ENCODE results near the gene SMIM22.

SMIM22 gene

GRCh38 chr16:4813251-4814003, 18.3 kb downstream of the SMIM22 start:
- Mint-ChIP-seq H3K36me3 (ENCODE audit: low read depth) (peaks cover 39% of the 10 kb centered on the region), H3K9me3 (no peaks in the 10 kb centered on the region), H3K4me3 (no peak overlapping the region), H3K27me3 (no peaks in the 10 kb centered on the region), H3K4me1 (no peaks in the 10 kb centered on the region), H3K27ac (no peak overlapping the region)
- ATAC-seq, result no peak
- no peak for DNase-seq

GRCh38 chr16:4814046-4814445, 18.9 kb downstream of the SMIM22 start:
- ATAC-seq (no peak), DNase-seq (no peak)
- Mint-ChIP-seq H3K9me3 (no peaks in the 10 kb centered on the region), H3K4me1 (no peaks in the 10 kb centered on the region), H3K36me3 (ENCODE audit: low read depth) (peaks cover 36% of the 10 kb centered on the region), H3K4me3 (no peak overlapping the region), H3K27ac (no peak overlapping the region), H3K27me3 (no peaks in the 10 kb centered on the region)

GRCh38 chr16:4814542-4815173, 19.5 kb downstream of the SMIM22 start:
- Mint-ChIP-seq H3K4me3 (no peak overlapping the region), H3K4me1 (no peaks in the 10 kb centered on the region), H3K9me3 (no peaks in the 10 kb centered on the region), H3K27ac (no peak overlapping the region), H3K36me3 (ENCODE audit: low read depth) (peaks cover 39% of the 10 kb centered on the region), H3K27me3 (no peaks in the 10 kb centered on the region)
- ATAC-seq, result no peak
- DNase-seq, result no peak

- no peaks in the 10 kb centered on the region for H3K27me3 Mint-ChIP-seq
- peaks cover 39% of the 10 kb centered on the region for H3K36me3 Mint-ChIP-seq (ENCODE audit: low read depth)
- DNase-seq, result no peak
- H3K4me3 Mint-ChIP-seq, result no peak overlapping the region
- no peaks in the 10 kb centered on the region for H3K4me1 Mint-ChIP-seq
- ATAC-seq, result no peak
- H3K27ac Mint-ChIP-seq, result no peak overlapping the region
- no peaks in the 10 kb centered on the region for H3K9me3 Mint-ChIP-seq
Observed at GRCh38 chr16:4820652-4821051, 25.5 kb downstream of the SMIM22 start.

GRCh38 chr16:4825196-4825595, 30.0 kb downstream of the SMIM22 start:
- Mint-ChIP-seq H3K36me3 (ENCODE audit: low read depth) (peaks cover 43% of the 10 kb centered on the region), H3K27ac (no peak overlapping the region), H3K4me1 (no peaks in the 10 kb centered on the region), H3K4me3 (no peak overlapping the region), H3K9me3 (no peaks in the 10 kb centered on the region), H3K27me3 (no peaks in the 10 kb centered on the region)
- DNase-seq (no peak), ATAC-seq (no peak)

GRCh38 chr16:4826526-4826925, 31.4 kb downstream of the SMIM22 start:
- ATAC-seq, result no peak
- no peaks in the 10 kb centered on the region for H3K9me3 Mint-ChIP-seq
- H3K27ac Mint-ChIP-seq, result no peak overlapping the region
- no peak for DNase-seq
- H3K36me3 Mint-ChIP-seq (ENCODE audit: low read depth), result peaks cover 50% of the 10 kb centered on the region
- no peak overlapping the region for H3K4me3 Mint-ChIP-seq
- no peaks in the 10 kb centered on the region for H3K4me1 Mint-ChIP-seq
- no peaks in the 10 kb centered on the region for H3K27me3 Mint-ChIP-seq

- DNase-seq (no peak), ATAC-seq (no peak)
- H3K4me1 Mint-ChIP-seq, result no peaks in the 10 kb centered on the region
- H3K27me3 Mint-ChIP-seq, result no peaks in the 10 kb centered on the region
- H3K36me3 Mint-ChIP-seq (ENCODE audit: low read depth), result peaks cover 49% of the 10 kb centered on the region
- no peak overlapping the region for H3K4me3 Mint-ChIP-seq
- H3K9me3 Mint-ChIP-seq, result no peaks in the 10 kb centered on the region
- H3K27ac Mint-ChIP-seq, result no peak overlapping the region
Observed at GRCh38 chr16:4826980-4827379, 31.8 kb downstream of the SMIM22 start.

- no peak overlapping the region for H3K4me3 Mint-ChIP-seq
- peaks cover 53% of the 10 kb centered on the region for H3K36me3 Mint-ChIP-seq (ENCODE audit: low read depth)
- ATAC-seq (no peak), DNase-seq (no peak)
- H3K4me1 Mint-ChIP-seq, result peaks cover 5% of the 10 kb centered on the region
- no peak overlapping the region for H3K27ac Mint-ChIP-seq
- H3K9me3 Mint-ChIP-seq, result no peaks in the 10 kb centered on the region
- H3K27me3 Mint-ChIP-seq, result no peaks in the 10 kb centered on the region
Observed at GRCh38 chr16:4828567-4829321, 33.6 kb downstream of the SMIM22 start.

GRCh38 chr16:4830408-4830807, 35.2 kb downstream of the SMIM22 start:
- no peak overlapping the region for H3K4me3 Mint-ChIP-seq
- peaks cover 52% of the 10 kb centered on the region for H3K36me3 Mint-ChIP-seq (ENCODE audit: low read depth)
- H3K27me3 Mint-ChIP-seq, result no peaks in the 10 kb centered on the region
- H3K9me3 Mint-ChIP-seq, result no peaks in the 10 kb centered on the region
- H3K4me1 Mint-ChIP-seq, result peaks cover 7% of the 10 kb centered on the region
- ATAC-seq, result no peak
- DNase-seq, result no peak
- H3K27ac Mint-ChIP-seq, result no peak overlapping the region

- no peak overlapping the region for H3K4me3 Mint-ChIP-seq
- H3K27ac Mint-ChIP-seq, result no peak overlapping the region
- H3K27me3 Mint-ChIP-seq, result no peaks in the 10 kb centered on the region
Observed at GRCh38 chr16:4831616-4832015, 36.4 kb downstream of the SMIM22 start.

GRCh38 chr16:4832698-4833343, 37.7 kb downstream of the SMIM22 start:
- no peak for ATAC-seq
- no peaks in the 10 kb centered on the region for H3K9me3 Mint-ChIP-seq
- no peak overlapping the region for H3K27ac Mint-ChIP-seq
- peaks cover 48% of the 10 kb centered on the region for H3K36me3 Mint-ChIP-seq (ENCODE audit: low read depth)
- peaks cover 7% of the 10 kb centered on the region for H3K4me1 Mint-ChIP-seq
- no peaks in the 10 kb centered on the region for H3K27me3 Mint-ChIP-seq
- no peak overlapping the region for H3K4me3 Mint-ChIP-seq
- no peak for DNase-seq

More at GRCh38 chr16:4831616-4832015, 36.4 kb downstream of the SMIM22 start:
- ATAC-seq (no peak), DNase-seq (no peak)
- H3K4me1 Mint-ChIP-seq, result peaks cover 7% of the 10 kb centered on the region
- peaks cover 51% of the 10 kb centered on the region for H3K36me3 Mint-ChIP-seq (ENCODE audit: low read depth)
- no peaks in the 10 kb centered on the region for H3K9me3 Mint-ChIP-seq

GRCh38 chr16:4833584-4833983, 38.4 kb downstream of the SMIM22 start:
- Mint-ChIP-seq H3K9me3 (no peaks in the 10 kb centered on the region), H3K4me3 (no peak overlapping the region), H3K27ac (no peak overlapping the region), H3K4me1 (peaks cover 7% of the 10 kb centered on the region), H3K27me3 (no peaks in the 10 kb centered on the region), H3K36me3 (ENCODE audit: low read depth) (peaks cover 46% of the 10 kb centered on the region)
- no peak for ATAC-seq
- no peak for DNase-seq

- ATAC-seq (no peak), DNase-seq (no peak)
- Mint-ChIP-seq H3K27me3 (no peaks in the 10 kb centered on the region), H3K4me3 (no peak overlapping the region), H3K27ac (no peak overlapping the region), H3K4me1 (peaks cover 7% of the 10 kb centered on the region), H3K36me3 (ENCODE audit: low read depth) (peaks cover 54% of the 10 kb centered on the region), H3K9me3 (no peaks in the 10 kb centered on the region)
Observed at GRCh38 chr16:4836727-4837126, 41.6 kb downstream of the SMIM22 start.

- H3K9me3 Mint-ChIP-seq, result no peaks in the 10 kb centered on the region
- DNase-seq (no peak), ATAC-seq (no peak)
- H3K27me3 Mint-ChIP-seq, result no peaks in the 10 kb centered on the region
- peaks cover 3% of the 10 kb centered on the region for H3K4me1 Mint-ChIP-seq
- peak overlapping the region; percentile 39 for H3K27ac Mint-ChIP-seq
- no peak overlapping the region for H3K4me3 Mint-ChIP-seq
- H3K36me3 Mint-ChIP-seq (ENCODE audit: low read depth), result peaks cover 56% of the 10 kb centered on the region
Observed at GRCh38 chr16:4837733-4838501, 42.7 kb downstream of the SMIM22 start.

Measured in activated naive CD8-positive, alpha-beta T cell treated with anti-CD3 and anti-CD28 coated beads, Interleukin-2, amount 50 U/mL, for 24 hours (primary cell).